Retinal pigment epithelial cell (primary cell): ENCODE measurements around the gene FADS3.

Experiments used
- DNase-seq: peaks from one replicate; pipeline ENCODE4 v3.0.0-alpha.2; 2010; ENCODE audit warnings: low read depth
- H3K4me3 ChIP-seq: 2 replicates; pipeline ENCODE4 v1.5.1; 2011; ENCODE audit warnings: mild to moderate bottlenecking, low read length, control low read depth, moderate library complexity
- TF ChIP-seq, protein P1 (sequence below): conservative IDR thresholded peaks from 2 replicates; pipeline ENCODE4 v1.5.1; 2011; ENCODE audit warnings: low read depth, low read length, control low read depth, inconsistent platforms

Gene FADS3

DNA sequence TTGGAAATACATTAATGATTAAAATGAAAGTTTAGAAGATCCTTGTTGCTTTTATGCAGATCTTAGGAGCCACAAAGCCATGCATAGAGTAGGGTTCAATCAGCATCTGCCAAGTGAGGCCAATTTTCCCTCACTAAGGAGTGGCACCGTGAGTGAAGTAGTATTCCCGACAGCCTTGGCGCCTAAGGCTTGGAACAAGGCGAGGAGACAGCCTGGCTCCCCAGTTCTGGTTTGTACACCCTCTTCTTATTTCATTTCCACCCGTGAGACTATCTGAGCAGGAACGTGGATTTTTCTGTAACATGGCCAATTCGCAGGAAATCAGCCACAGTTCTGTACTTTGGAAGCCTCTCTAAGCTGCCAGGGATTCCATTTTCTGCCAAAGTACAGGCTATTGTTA lies 40.7 kb downstream of the FADS3 start:
- no peak overlapping the region for H3K4me3 ChIP-seq
- TF ChIP-seq, protein P1, sequence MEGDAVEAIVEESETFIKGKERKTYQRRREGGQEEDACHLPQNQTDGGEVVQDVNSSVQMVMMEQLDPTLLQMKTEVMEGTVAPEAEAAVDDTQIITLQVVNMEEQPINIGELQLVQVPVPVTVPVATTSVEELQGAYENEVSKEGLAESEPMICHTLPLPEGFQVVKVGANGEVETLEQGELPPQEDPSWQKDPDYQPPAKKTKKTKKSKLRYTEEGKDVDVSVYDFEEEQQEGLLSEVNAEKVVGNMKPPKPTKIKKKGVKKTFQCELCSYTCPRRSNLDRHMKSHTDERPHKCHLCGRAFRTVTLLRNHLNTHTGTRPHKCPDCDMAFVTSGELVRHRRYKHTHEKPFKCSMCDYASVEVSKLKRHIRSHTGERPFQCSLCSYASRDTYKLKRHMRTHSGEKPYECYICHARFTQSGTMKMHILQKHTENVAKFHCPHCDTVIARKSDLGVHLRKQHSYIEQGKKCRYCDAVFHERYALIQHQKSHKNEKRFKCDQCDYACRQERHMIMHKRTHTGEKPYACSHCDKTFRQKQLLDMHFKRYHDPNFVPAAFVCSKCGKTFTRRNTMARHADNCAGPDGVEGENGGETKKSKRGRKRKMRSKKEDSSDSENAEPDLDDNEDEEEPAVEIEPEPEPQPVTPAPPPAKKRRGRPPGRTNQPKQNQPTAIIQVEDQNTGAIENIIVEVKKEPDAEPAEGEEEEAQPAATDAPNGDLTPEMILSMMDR: no peak

DNA sequence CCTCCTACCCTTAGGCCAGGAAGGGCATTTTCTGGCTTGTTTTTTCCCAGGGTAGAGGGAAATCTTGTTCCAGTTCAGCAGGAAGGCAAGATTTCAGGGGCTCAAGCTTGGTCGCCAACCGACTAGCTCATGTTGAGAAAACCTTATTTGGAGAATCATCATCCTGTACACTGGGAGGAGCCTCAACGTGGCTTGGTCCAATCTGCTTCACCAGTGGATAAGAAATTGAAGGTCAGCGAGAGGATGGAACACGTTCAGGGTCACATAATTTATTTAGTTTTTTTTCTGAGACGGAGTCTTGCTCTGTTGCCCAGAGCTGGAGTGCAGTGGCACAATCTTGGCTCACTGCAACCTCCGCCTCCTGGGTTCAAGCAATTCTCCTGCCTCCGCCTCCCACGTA lies 42.7 kb downstream of the FADS3 start:
- H3K4me3 ChIP-seq: no peak overlapping the region
- DNase-seq: no peak
- TF ChIP-seq, protein P1: no peak

More for the DNA sequence above, 40.7 kb downstream of the FADS3 start:
- no peak for DNase-seq

- TF ChIP-seq, protein P1: no peak
- DNase-seq: no peak
- no peak overlapping the region for H3K4me3 ChIP-seq
Observed at GRCh38 chr11:61847914-61848581, 43.3 kb downstream of the FADS3 start.

DNA sequence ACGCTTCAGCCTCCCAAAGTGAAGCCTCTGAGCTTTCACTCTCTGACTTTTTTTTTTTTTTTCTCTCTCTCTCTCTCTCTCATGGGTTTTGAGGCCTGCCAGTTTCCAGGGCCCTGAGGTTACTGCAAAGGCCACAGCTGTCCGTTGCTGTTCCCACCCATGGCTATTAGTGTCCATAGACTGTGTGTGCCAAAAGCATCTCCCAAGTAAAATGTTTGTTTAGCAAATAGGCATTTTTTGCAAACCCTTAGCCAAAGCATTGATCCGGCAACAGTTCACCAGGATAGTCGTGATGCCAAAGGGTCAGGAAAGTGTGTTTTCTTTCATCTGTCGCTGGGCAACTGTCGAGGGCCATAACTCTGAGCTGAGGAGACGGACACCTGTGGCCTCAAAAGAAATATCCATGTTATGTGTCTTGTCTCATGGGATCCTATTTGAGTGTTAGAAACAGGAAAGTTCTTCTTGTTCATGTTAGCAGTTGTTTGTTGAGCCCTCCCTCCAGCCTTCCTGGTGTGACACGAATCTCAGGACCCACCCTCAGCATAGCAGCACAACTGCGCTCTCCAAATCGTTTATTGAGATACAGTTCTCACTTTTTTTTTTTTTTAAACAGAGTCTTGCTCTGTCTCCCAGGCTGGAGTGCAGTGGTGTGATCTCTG lies 44.9 kb downstream of the FADS3 start:
- TF ChIP-seq, protein P1: no peak
- no peak for DNase-seq
- no peak overlapping the region for H3K4me3 ChIP-seq

DNA sequence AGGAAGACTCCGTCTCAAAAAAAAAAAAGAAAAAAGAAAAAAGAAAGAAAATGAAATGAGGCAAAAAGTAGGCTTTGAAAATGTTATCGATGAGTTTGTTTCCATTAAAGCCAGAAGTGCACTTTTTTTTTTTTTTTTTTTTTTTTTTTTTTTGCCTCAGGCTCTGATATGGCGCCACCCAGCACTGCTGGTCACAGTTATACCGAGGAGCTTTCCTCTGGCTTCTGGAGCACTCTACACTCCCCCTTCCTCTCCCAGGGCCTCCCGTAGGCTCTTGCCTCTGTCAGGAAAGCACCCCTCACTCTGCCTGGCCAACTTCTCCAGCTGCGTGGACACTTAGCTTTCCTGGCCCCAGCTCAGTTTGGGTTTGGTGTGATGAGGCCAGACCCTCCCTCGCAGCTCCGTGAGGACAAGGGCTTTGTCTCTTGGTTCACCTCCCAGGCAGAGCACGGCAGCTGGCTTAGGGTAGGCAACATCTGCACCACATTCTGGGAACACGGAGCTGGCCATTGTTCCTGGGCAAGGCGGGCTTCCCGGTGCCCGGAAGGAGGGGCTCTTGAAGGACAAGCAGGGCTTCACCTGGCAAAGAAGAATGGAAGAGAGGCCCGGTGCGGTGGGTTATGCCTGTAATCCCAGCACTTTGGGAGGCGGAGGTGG lies 46.3 kb downstream of the FADS3 start:
- TF ChIP-seq, protein P1: no peak
- no peak for DNase-seq
- H3K4me3 ChIP-seq: no peak overlapping the region

- DNase-seq: no peak
- TF ChIP-seq, protein P1: no peak
- H3K4me3 ChIP-seq: no peak overlapping the region
Observed at GRCh38 chr11:61842528-61842820, 48.9 kb downstream of the FADS3 start.
